Stimulated activated CD4-positive, alpha-beta T cell treated with anti-CD3 and anti-CD28 coated beads, Interleukin-12 subunit alpha, Interleukin-12 subunit beta, amount 100 ng/mL, for 24 hours (primary cell): ENCODE measurements around the gene SH3BP5L.
A peak's percentile ranks its signal among the peaks of the same experiment; 100 is the strongest.
"Not testable (repeated sequence)": the region's sequence is repeated elsewhere in the genome, so short reads cannot be mapped to it uniquely, and the experiment has no call there.

Experiments
- DNase-seq, 2 experiments: peaks; one replicate each; pipeline ENCODE4 v3.0.0-alpha.2; 2020; ENCODE audit warnings: low read depth in 2 of 2

SH3BP5L gene

DNA sequence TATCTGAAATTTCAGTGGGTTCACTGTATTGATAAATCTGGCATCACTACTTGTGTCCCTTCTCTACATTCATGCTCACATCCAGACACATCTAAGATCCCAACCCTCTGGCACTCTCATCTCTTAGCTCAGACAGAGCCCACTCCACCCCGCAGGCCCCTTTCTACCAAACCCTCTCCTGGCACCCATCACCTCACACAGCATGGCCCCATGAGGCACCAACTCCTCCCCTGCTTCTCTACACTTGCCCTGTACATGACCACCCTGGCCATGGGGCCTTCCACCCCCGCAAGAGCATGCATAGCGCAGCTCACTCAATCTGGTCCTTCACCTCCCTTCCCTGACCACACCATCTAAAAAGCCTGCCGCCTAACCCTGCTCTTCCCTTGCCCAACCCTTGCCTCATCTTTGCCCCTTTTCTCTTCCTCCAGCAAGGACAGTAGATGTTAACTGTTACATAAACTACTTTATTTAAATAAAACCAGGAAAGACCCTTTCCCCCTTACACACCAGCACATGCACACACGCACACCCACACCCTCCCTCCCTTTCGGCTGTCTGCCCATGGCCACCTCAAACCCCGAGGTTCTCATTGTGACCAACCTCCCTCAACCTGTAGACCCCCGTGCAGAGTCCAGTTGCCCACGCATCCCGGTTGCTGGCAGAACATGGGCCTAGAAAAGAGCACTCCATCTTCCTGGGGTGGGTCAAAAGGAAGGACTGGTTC lies 15.6 kb downstream of the SH3BP5L start:
- DNase-seq, result no peak

DNA sequence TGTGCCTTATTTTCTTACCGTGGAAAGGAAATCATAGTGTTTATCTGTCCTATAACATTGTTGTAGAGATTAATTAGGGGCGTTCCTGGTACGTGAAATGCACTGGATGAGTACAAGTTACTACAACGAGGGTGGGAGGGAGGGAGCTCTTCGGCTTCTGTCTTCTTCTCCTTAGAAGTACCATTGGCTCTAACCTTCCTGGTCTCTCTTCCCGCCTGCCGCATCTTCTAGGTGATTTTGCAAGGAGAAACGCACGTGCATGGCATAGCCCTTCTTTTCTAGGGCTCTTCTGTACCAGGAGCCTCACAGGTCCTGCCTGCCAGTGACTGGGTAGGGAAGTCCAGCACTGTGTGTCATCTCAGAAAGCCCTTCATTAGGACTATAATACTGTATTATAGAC lies 16.8 kb downstream of the SH3BP5L start:
- no peak for DNase-seq

DNA sequence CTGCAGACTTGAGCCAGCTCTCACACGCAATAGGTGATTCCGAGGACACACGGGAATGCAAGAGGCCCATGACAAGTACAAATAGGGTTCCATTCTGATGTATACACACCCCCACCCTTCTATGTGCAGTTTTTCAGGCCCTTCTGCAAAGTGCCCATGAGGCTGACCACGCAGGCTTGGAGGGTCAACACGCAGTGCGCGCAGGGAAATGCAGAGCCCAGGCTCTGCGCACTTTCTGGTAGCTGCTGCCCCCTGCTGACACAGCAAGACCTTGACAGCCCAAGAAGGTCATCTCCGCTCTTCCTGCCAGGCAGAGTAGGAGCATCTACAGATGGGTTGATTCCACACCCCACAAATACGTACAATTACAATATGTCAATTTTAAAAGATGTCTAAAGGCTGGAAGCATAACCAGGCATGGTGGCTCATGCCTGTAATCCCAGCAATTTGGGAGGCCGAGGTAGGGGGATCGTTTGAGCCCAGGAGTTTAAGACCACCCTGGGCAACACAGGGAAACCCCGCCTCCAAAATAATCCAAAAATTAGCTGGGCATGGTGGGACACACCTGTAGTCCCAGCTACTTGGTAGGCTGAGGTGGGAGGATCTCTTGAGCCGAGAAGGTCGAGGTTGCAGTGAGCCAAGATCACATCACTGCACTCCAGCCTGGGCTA lies 18.5 kb downstream of the SH3BP5L start:
- DNase-seq, result peak in 1 of 2 experiments; percentile 47

GRCh38 chr1:248805876-248806275 lies 19.8 kb downstream of the SH3BP5L start:
- no peak for DNase-seq

DNA sequence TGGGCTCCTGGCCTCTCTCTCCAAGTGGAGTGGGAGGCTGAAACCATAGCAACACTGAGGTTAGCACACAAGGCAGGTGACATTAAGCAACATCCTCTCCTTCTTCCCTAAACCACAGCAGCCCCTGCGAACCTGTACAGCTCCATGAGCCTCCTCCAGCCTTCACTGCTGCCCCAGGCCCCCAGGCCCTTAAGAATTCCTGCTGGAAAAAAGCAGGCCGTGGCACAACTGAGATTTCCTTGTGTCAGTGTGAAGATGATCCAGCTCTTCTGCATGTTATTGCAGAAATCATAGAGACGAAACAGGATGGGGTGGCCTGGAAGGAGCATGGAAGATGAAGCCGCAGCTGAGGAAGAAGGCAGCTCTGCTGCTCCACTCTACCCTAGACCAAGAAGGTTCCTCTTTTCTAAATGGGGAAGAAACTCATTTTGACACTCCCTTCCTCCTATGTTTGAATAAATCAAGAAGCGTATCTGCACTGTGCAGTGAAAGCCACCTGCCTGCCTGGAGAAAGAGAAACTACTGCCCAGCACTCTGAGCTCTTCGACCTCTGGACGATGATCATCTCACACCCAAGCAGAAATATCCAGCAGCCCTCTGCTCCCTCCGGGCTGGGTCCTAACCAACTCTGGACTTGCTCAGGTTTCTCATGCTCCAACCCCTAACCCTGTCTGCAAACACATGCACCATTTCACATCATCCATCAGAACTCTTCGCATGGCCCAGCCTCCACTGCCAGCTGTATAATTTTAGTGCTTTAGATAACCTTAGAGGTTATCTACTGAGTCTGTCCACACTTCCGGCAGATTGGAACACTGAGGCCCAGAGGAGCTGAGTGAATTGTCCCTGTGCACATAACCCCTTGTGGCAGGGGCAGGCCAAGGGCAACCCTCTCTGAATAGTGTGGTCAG lies 20.7 kb downstream of the SH3BP5L start:
- no peak for DNase-seq

- not testable (repeated sequence) for DNase-seq
Observed at GRCh38 chr1:248803501-248803900, 22.2 kb downstream of the SH3BP5L start.

DNA sequence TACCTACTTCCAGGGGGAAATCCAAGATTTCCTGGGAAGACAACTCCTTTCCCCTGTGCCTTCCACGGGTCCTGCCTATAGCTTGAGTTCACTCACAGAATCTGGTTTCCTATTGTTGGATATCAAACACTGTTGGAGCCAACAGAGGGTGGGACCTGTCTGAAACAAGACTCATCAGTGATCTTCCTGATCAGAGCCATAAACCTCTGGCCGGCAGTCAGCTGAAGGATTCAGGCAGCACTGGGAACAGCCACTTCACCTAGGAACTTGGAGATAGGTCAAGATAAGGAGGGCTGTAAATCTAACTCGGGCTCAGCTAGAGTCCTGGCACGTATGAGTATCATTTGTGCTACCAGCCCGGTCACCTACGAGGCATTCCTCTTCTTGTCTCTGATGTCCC lies 23.3 kb downstream of the SH3BP5L start:
- DNase-seq, result no peak

GRCh38 chr1:248800459-248800858 lies 25.3 kb downstream of the SH3BP5L start:
- DNase-seq, result no peak

- DNase-seq, result no peak
Observed at GRCh38 chr1:248798791-248799190, 26.9 kb downstream of the SH3BP5L start.

GRCh38 chr1:248794663-248795062 lies 31.1 kb downstream of the SH3BP5L start:
- not testable (repeated sequence) for DNase-seq

DNA sequence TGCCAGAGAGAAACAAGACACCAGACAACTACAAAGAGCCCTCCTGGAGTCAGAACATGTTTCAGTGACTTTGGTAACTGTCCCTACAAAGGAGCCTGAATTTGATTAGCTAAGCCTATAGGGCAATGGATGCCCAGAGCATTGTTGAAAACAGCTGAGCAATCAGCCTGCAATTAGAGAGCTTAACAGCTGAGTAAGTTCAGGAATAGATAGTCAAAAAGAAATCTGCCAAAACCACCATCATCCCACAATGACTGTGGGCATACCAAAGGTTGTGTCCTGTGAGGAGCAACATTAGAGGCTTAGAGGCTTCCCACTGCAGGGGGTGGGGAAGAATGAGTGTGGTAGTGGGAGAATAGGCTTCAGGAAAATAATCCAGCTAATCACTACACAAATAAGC lies 32.1 kb downstream of the SH3BP5L start:
- no peak for DNase-seq

DNA sequence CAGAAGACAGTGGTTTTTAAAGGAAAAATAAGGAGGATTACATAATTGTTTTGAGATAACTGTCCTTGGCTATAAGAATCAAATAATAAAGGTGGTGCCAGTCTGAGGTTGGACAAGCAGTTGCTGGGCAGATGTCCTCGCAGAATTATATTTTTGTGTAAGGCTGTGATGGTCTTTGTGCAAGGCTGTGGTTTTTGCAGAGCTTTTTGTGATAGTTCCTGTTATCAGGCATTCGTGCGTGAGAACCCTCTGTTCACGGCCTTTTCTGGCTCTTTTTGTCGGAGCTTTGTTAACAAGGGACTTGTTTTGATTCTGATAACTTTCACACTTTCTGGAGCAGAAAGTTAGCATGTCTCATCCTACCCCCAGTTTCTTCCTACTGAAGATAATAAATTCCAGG lies 33.4 kb downstream of the SH3BP5L start:
- DNase-seq, result no peak

GRCh38 chr1:248791010-248791409 lies 34.7 kb downstream of the SH3BP5L start:
- DNase-seq, result no peak

- DNase-seq, result no peak
Observed at GRCh38 chr1:248790456-248790855, 35.3 kb downstream of the SH3BP5L start.

GRCh38 chr1:248789337-248789736 lies 36.4 kb downstream of the SH3BP5L start:
- not testable (repeated sequence) for DNase-seq

DNA sequence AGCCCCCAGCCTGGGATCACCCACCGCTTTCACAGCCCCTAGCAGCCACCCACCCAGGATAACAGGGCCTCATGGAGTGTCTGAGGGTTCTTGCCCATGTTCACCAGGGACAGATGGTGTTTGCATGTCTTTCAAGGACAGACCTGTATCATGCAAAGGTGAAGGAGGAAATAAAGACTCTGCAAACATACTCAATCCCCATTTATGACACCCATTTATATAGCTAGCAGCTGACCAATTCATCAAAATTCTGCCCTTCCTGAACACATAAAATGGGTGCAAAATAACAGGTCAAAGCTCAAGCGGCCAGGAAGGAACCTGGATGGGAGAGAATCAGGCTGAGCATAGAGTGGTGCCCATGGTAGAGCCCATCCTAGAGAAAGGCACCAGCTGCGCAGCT lies 37.4 kb downstream of the SH3BP5L start:
- no peak for DNase-seq

DNA sequence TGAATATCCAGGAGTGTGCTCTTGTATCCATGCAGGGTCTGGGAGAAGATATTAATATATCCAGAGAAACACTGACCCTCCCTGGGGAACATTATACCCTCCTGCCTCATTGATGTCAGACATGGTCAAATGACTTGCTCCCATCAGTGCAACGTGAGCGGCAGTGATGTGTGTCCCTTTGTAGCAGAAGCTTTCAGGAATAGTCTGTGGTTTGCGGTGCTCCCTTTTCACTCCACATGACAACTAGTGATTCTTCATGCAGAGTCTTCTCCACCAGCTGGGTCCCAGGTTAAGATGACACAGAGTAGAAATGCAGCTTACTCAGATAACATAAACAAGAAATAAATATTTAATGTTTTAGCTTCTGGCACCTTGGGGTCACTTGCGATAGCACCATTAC lies 38.3 kb downstream of the SH3BP5L start:
- DNase-seq, result no peak

GRCh38 chr1:248786156-248786555 lies 39.6 kb downstream of the SH3BP5L start:
- no peak for DNase-seq

DNA sequence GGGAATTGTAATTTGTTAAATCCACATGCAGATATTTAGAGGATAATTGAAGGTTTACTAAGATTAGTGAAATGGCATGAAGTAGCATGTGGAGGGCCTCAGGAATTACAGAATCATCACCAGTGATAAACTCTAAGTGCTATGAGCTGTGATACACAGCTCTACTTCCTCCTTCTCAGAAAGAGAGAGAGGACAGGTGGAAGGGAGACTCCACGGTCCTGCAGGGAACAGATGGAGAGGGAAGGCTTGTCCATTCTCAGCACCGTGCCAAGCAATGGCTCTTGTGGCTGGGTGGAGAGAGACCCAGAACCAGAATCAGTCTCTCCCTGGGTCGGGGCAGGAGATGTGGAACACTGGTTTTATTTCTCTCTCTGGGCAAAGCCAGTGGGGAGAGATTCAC lies 42.3 kb downstream of the SH3BP5L start:
- no peak for DNase-seq

GRCh38 chr1:248782416-248783141 lies 43.1 kb downstream of the SH3BP5L start:
- no peak for DNase-seq

DNA sequence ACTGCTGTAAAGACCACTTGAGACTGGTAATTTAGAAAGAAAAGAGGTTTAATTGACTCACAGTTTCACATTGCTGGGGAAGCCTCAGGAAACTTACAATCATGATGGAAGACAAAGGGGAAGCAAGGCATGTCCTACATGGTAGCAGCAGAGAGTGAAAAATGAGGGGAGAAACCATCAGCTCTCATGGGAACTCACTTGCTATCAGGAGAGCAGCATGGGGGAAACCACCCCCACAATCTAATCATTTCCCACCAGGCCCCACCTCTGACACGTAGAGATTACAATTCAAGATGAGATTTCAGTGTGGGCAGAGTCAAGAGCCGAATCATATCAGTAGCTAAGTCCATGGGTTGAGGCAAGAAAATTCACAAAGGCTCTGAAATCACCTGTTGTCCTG lies 46.4 kb downstream of the SH3BP5L start:
- no peak for DNase-seq

DNA sequence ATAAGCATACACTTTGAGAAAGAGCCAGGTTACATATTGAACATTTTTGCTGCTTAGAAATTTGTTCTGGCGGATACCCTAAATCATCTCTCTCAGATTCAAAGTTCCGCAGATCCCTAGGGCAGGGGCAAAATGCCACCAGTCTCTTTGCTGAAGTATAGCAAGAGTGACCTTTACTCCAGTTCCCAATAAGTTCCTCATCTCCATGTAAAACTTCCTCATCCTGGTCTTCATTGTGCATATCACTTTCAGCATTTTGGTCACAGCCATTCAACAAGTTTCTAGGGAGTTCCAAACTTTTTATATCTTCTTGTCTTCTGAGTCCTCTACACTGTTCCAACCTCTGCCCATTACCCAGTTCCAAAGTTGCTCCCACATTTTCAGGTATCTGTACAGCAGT lies 46.8 kb downstream of the SH3BP5L start:
- no peak for DNase-seq
